Measurements from ENCODE around the gene CNOT4. TPM values are rescaled to one million over a fixed set of nuclear protein-coding genes. Genes with fewer than 3 reads are reported as not detected.

CNOT4 gene
- total RNA-seq, 1 donor from 2014 or later = 19.3 TPM

GRCh38 chr7:135382173-135382572 is 127.7 kb downstream of the CNOT4 start:
- Mint-ChIP-seq H3K27me3 (ENCODE audit: low read depth) (no peaks in the 10 kb centered on the region), H3K27ac (no peak overlapping the region), H3K4me1 (ENCODE audit: low read depth) (no peaks in the 10 kb centered on the region), H3K36me3 (ENCODE audit: low read depth) (peaks cover 4% of the 10 kb centered on the region), H3K4me3 (ENCODE audit: low read depth) (no peak overlapping the region), H3K9me3 (no peaks in the 10 kb centered on the region)
- intact Hi-C loops (cut with micrococcal nuclease) = no loop called here
- no peak for DNase-seq (ENCODE audit: low spot score)

DNA sequence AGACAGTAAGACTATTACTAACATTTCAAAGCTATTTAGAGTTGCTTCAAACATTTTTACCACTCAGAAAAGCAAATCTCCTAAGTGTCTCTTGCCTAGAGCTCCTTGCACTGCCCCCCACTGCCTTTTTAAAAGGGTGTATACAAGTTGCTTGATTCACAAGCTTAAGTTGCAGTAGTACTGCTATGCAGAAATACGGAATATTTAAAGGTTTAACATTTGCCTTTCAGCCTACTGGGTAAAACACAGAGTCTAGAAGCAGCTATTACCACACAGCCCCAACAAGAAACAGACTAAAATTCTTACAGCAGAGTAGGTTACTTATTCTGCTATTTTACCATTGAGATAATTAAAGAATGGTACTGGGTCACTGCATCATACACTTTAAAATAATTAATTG is 128.5 kb downstream of the CNOT4 start:
- Mint-ChIP-seq H3K27me3 (ENCODE audit: low read depth) (no peaks in the 10 kb centered on the region), H3K4me1 (ENCODE audit: low read depth) (no peaks in the 10 kb centered on the region), H3K4me3 (ENCODE audit: low read depth) (no peak overlapping the region), H3K27ac (no peak overlapping the region), H3K9me3 (no peaks in the 10 kb centered on the region), H3K36me3 (ENCODE audit: low read depth) (no peaks in the 10 kb centered on the region)
- DNase-seq (ENCODE audit: low spot score) = no peak
- intact Hi-C loops (cut with micrococcal nuclease) = no loop called here

GRCh38 chr7:135380351-135380750 is 129.6 kb downstream of the CNOT4 start:
- no peaks in the 10 kb centered on the region for H3K36me3 Mint-ChIP-seq (ENCODE audit: low read depth)
- no peaks in the 10 kb centered on the region for H3K27me3 Mint-ChIP-seq (ENCODE audit: low read depth)
- H3K9me3 Mint-ChIP-seq = no peaks in the 10 kb centered on the region

GRCh38 chr7:135377171-135377570 is 132.7 kb downstream of the CNOT4 start:
- intact Hi-C loops (cut with micrococcal nuclease) = no loop called here
- no peak overlapping the region for H3K27ac Mint-ChIP-seq
- peaks cover 3% of the 10 kb centered on the region for H3K4me1 Mint-ChIP-seq (ENCODE audit: low read depth)
- no peak overlapping the region for H3K4me3 Mint-ChIP-seq (ENCODE audit: low read depth)
- H3K9me3 Mint-ChIP-seq = no peaks in the 10 kb centered on the region
- no peaks in the 10 kb centered on the region for H3K27me3 Mint-ChIP-seq (ENCODE audit: low read depth)
- DNase-seq (ENCODE audit: low spot score) = no peak
- no peaks in the 10 kb centered on the region for H3K36me3 Mint-ChIP-seq (ENCODE audit: low read depth)

More at GRCh38 chr7:135380351-135380750, 129.6 kb downstream of the CNOT4 start:
- Mint-ChIP-seq H3K4me3 (ENCODE audit: low read depth) (no peak overlapping the region), H3K27ac (no peak overlapping the region), H3K4me1 (ENCODE audit: low read depth) (peaks cover 2% of the 10 kb centered on the region)
- no peak for DNase-seq (ENCODE audit: low spot score)
- intact Hi-C loops (cut with micrococcal nuclease) = no loop called here

- no peak overlapping the region for H3K27ac Mint-ChIP-seq
- H3K36me3 Mint-ChIP-seq (ENCODE audit: low read depth) = no peaks in the 10 kb centered on the region
- DNase-seq (ENCODE audit: low spot score) = no peak
- no peaks in the 10 kb centered on the region for H3K9me3 Mint-ChIP-seq
- no peaks in the 10 kb centered on the region for H3K27me3 Mint-ChIP-seq (ENCODE audit: low read depth)
- H3K4me1 Mint-ChIP-seq (ENCODE audit: low read depth) = peaks cover 3% of the 10 kb centered on the region
- intact Hi-C loops (cut with micrococcal nuclease) = no loop called here
- H3K4me3 Mint-ChIP-seq (ENCODE audit: low read depth) = no peak overlapping the region
These were observed 133.8 kb downstream of the CNOT4 start for GRCh38 chr7:135375908-135376699.

DNA sequence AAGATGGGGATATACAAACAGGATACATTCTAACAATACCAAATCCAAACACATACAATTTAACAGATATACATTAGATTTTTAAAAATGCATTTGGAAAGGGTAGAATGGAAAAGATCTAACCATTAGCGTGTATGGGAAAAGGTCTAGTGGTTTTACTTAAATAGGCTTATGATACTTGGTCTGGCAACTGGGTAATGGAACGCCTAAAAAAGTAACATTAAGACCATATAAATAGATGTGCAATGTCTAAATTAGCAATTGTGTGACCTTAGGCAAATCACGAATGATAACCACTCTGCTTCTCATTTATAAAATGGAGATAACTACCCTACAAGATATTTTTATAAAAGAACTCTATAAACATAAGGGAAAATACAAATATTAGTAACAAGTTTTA is 135.2 kb downstream of the CNOT4 start:
- intact Hi-C loops (cut with micrococcal nuclease) = no loop called here
- no peak for DNase-seq (ENCODE audit: low spot score)
- Mint-ChIP-seq H3K9me3 (no peaks in the 10 kb centered on the region), H3K4me3 (ENCODE audit: low read depth) (no peak overlapping the region), H3K4me1 (ENCODE audit: low read depth) (peaks cover 3% of the 10 kb centered on the region), H3K36me3 (ENCODE audit: low read depth) (no peaks in the 10 kb centered on the region), H3K27ac (no peak overlapping the region), H3K27me3 (ENCODE audit: low read depth) (no peaks in the 10 kb centered on the region)

DNA sequence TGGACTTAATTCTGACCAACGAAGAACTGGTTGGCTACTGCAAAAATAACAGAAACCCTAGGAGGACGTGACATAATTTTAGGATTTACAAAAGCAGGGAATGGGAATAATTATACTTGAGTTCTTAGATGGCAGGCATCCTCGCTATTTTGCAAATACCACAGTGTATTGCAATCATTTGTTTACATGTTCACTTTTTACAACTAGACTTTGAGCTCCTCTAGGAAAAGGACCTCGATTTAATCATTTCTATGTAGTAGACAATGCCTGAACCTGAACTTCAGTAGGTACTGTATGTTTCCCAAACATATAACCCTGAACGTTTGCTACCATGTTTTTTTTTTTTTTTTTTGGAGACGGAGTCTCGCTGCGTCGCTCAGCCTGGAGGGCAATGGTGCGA is 137.7 kb downstream of the CNOT4 start:
- Mint-ChIP-seq H3K4me3 (ENCODE audit: low read depth) (no peak overlapping the region), H3K27ac (no peak overlapping the region), H3K9me3 (no peaks in the 10 kb centered on the region), H3K27me3 (ENCODE audit: low read depth) (no peaks in the 10 kb centered on the region), H3K4me1 (ENCODE audit: low read depth) (peaks cover 7% of the 10 kb centered on the region), H3K36me3 (ENCODE audit: low read depth) (no peaks in the 10 kb centered on the region)
- no peak for DNase-seq (ENCODE audit: low spot score)
- intact Hi-C loops (cut with micrococcal nuclease) = no loop called here

DNA sequence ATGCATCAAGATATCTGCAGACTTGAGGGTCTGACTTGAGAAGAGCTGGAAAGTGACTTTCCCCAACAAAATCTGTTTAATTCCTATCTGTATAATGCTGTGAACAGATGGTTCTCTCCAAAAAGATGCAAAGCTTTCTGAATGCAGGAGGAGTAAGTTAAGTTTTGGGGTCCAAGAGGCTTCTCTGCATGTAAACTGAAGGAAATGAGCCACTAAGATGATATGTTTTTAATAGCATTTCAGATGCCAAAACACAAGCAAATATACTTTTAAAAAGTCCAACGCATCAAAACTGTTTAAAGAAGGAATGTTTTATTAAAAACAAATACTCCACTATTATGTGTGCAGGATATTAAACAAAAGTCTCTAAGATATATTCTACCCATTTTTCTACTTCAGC is 139.2 kb downstream of the CNOT4 start:
- intact Hi-C loops (cut with micrococcal nuclease) = no loop called here
- H3K27ac Mint-ChIP-seq = no peak overlapping the region
- H3K9me3 Mint-ChIP-seq = no peaks in the 10 kb centered on the region

DNA sequence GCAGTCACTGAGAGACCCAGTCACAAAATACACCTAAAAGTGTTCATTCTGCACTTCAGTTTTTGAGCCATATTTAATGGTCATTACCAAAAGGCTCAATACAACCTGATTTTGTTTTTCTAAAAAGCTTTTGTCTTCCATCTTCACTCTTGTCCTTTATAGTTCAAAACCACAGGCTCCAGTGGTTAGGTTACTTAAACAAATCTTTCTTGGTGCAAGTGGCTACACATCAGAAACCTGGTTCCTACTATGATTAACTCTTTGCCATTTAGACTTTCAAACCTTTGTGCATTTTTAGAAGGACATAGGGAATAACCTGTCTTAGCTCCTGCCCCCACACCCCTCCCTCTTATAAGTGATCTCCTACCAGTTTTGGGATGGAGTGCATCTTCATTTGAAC is 140.5 kb downstream of the CNOT4 start:
- no peak for DNase-seq (ENCODE audit: low spot score)
- Mint-ChIP-seq H3K27ac (no peak overlapping the region), H3K4me3 (ENCODE audit: low read depth) (no peak overlapping the region), H3K9me3 (no peaks in the 10 kb centered on the region), H3K36me3 (ENCODE audit: low read depth) (no peaks in the 10 kb centered on the region), H3K27me3 (ENCODE audit: low read depth) (no peaks in the 10 kb centered on the region), H3K4me1 (ENCODE audit: low read depth) (peaks cover 5% of the 10 kb centered on the region)
- intact Hi-C loops (cut with micrococcal nuclease) = no loop called here

More for the DNA sequence above, 139.2 kb downstream of the CNOT4 start:
- Mint-ChIP-seq H3K36me3 (ENCODE audit: low read depth) (no peaks in the 10 kb centered on the region), H3K4me1 (ENCODE audit: low read depth) (peaks cover 5% of the 10 kb centered on the region), H3K27me3 (ENCODE audit: low read depth) (no peaks in the 10 kb centered on the region), H3K4me3 (ENCODE audit: low read depth) (no peak overlapping the region)
- no peak for DNase-seq (ENCODE audit: low spot score)

- Mint-ChIP-seq H3K27me3 (ENCODE audit: low read depth) (no peaks in the 10 kb centered on the region), H3K27ac (no peak overlapping the region), H3K4me1 (ENCODE audit: low read depth) (peaks cover 4% of the 10 kb centered on the region), H3K4me3 (ENCODE audit: low read depth) (no peak overlapping the region), H3K9me3 (no peaks in the 10 kb centered on the region), H3K36me3 (ENCODE audit: low read depth) (peaks cover under 1% of the 10 kb centered on the region)
- intact Hi-C loops (cut with micrococcal nuclease) = no loop called here
- no peak for DNase-seq (ENCODE audit: low spot score)
These were observed 141.3 kb downstream of the CNOT4 start for GRCh38 chr7:135368416-135369186.

DNA sequence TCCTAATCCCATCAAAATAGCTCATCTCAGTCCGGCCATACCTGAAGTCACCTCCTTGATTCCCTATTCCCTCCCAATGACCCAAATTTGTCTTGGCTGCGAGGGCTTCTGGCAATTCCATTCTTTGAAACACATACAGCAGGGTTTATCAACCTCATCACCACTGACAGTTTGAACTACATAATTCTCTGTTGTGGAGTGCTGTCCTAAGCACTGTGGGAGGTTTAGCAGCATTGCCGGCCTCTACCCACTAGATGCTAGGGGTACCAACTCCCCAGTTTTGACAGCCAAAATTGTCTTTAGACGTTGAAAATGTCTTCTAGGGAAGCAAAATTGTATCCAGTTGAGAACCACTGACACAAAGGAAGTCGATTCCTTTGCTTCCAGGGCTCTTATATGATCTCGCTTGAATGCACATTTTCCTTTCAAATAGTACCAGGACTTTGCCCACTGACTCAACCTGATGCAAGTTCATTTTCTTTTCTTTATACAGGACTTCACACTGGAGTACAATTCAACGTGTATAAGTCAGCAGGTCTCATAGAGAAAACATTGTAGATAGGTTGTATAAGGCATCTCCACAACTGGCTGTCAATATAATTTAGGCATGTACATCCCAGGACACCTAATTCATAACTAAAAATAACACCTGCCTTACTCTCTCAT is 142.9 kb downstream of the CNOT4 start:
- intact Hi-C loops (cut with micrococcal nuclease) = no loop called here
- Mint-ChIP-seq H3K9me3 (no peaks in the 10 kb centered on the region), H3K36me3 (ENCODE audit: low read depth) (peaks cover 13% of the 10 kb centered on the region), H3K4me1 (ENCODE audit: low read depth) (peaks cover 4% of the 10 kb centered on the region), H3K4me3 (ENCODE audit: low read depth) (no peak overlapping the region), H3K27ac (no peak overlapping the region), H3K27me3 (ENCODE audit: low read depth) (no peaks in the 10 kb centered on the region)
- DNase-seq (ENCODE audit: low spot score) = no peak

- intact Hi-C loops (cut with micrococcal nuclease) = no loop called here
- no peak for DNase-seq (ENCODE audit: low spot score)
- peaks cover 18% of the 10 kb centered on the region for H3K36me3 Mint-ChIP-seq (ENCODE audit: low read depth)
- no peak overlapping the region for H3K27ac Mint-ChIP-seq
- no peaks in the 10 kb centered on the region for H3K27me3 Mint-ChIP-seq (ENCODE audit: low read depth)
- H3K4me3 Mint-ChIP-seq (ENCODE audit: low read depth) = no peak overlapping the region
- H3K9me3 Mint-ChIP-seq = no peaks in the 10 kb centered on the region
- peaks cover 4% of the 10 kb centered on the region for H3K4me1 Mint-ChIP-seq (ENCODE audit: low read depth)
These were observed 144.2 kb downstream of the CNOT4 start for GRCh38 chr7:135365721-135366120.

- intact Hi-C loops (cut with micrococcal nuclease) = no loop called here
- no peaks in the 10 kb centered on the region for H3K27me3 Mint-ChIP-seq (ENCODE audit: low read depth)
- DNase-seq (ENCODE audit: low spot score) = no peak
- H3K9me3 Mint-ChIP-seq = no peaks in the 10 kb centered on the region
- no peak overlapping the region for H3K27ac Mint-ChIP-seq
- H3K36me3 Mint-ChIP-seq (ENCODE audit: low read depth) = peaks cover 18% of the 10 kb centered on the region
- no peaks in the 10 kb centered on the region for H3K4me1 Mint-ChIP-seq (ENCODE audit: low read depth)
- no peak overlapping the region for H3K4me3 Mint-ChIP-seq (ENCODE audit: low read depth)
These were observed 145.7 kb downstream of the CNOT4 start for GRCh38 chr7:135364206-135364605.
